DMS153 (cell line): Measurements from ENCODE around the gene LYPD8.
A peak's percentile ranks its signal among the peaks of the same experiment; 100 is the strongest.
"Not testable (repeated sequence)": the region's sequence is repeated elsewhere in the genome, so short reads cannot be mapped to it uniquely, and the experiment has no call there.

Source experiments
- DNase-seq: peaks from one replicate; lab custom pipeline; 2025; lab: John Stamatoyannopoulos, UW

LYPD8 gene

GRCh38 chr1:248755517-248755916 lies at the start of gene LYPD8:
Gene LYPD8, minus strand, starts transcription at chr1:248755759. Its CDS starts 4,678 bp downstream, at chr1:248751081.
- no peak for DNase-seq

- DNase-seq = no peak
These were observed 49.5 kb upstream of the LYPD8 start for GRCh38 chr1:248804771-248805681.

GRCh38 chr1:248803501-248803900 lies 47.9 kb upstream of the LYPD8 start:
- DNase-seq = not testable (repeated sequence)

DNA sequence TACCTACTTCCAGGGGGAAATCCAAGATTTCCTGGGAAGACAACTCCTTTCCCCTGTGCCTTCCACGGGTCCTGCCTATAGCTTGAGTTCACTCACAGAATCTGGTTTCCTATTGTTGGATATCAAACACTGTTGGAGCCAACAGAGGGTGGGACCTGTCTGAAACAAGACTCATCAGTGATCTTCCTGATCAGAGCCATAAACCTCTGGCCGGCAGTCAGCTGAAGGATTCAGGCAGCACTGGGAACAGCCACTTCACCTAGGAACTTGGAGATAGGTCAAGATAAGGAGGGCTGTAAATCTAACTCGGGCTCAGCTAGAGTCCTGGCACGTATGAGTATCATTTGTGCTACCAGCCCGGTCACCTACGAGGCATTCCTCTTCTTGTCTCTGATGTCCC lies 46.9 kb upstream of the LYPD8 start:
- no peak for DNase-seq

GRCh38 chr1:248800459-248800858 lies 44.9 kb upstream of the LYPD8 start:
- DNase-seq = no peak

GRCh38 chr1:248798791-248799190 lies 43.2 kb upstream of the LYPD8 start:
- no peak for DNase-seq

DNA sequence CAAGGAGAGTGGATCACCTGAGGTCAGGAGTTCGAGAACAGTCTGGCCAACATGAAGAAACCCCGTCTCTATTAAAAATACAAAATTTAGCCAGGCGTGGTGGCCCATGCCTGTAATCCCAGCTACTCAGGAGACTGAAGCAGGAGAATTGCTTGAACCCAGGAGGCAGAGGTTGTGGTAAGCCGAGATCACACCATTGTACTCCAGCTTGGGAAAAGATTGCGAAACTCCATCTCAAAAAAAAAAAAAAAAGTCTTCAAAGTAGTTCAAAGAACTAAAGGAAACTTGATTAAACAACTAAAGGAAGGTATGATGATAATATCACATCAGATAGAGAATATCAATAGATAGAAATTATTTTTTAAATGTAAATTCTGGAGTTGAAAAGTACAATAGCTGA lies 39.1 kb upstream of the LYPD8 start:
- not testable (repeated sequence) for DNase-seq

DNA sequence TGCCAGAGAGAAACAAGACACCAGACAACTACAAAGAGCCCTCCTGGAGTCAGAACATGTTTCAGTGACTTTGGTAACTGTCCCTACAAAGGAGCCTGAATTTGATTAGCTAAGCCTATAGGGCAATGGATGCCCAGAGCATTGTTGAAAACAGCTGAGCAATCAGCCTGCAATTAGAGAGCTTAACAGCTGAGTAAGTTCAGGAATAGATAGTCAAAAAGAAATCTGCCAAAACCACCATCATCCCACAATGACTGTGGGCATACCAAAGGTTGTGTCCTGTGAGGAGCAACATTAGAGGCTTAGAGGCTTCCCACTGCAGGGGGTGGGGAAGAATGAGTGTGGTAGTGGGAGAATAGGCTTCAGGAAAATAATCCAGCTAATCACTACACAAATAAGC lies 38.0 kb upstream of the LYPD8 start:
- no peak for DNase-seq

- no peak for DNase-seq
These were observed 36.8 kb upstream of the LYPD8 start for GRCh38 chr1:248792342-248792741.

DNA sequence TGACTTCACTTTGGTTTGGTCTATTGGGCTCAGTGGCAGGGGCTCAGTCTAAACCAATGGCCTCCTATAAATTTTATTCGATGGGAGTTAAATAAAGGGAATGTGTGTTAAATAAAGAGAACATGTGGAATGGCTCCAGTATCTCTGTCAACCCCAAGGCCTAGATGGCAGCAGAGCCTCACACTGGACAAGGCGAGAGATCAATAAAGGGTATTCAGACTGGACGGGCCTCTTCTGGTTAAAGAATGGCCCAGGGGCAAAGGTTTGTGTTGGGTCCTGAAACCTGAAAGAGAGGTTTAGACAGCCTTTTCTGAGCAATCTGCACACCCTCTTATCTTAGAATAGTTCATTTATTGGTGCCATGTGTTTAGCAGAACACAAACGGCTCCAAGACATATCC lies 35.5 kb upstream of the LYPD8 start:
- DNase-seq = no peak

DNA sequence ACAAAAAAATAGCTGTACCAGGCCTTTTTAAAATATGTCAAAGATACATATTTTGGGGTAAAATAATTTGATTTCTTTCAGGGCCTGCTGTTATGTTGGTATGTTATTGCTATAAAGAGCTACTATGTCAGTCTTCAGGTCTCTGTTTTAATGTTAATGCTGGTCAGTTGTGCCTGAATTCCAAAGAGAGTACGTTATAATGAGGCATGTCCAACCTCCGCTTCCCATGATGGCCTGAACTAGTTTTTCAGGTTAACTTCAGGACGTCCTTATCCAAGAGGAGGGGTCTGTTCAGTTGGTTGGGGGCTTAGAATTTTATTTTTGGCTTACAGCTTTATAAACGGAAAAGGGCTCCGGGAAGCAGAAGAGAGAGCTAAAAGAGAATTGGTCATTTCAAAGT lies 34.9 kb upstream of the LYPD8 start:
- no peak for DNase-seq

- not testable (repeated sequence) for DNase-seq
These were observed 33.8 kb upstream of the LYPD8 start for GRCh38 chr1:248789337-248789736.

GRCh38 chr1:248788327-248788726 lies 32.8 kb upstream of the LYPD8 start:
- DNase-seq = peak; percentile 74

DNA sequence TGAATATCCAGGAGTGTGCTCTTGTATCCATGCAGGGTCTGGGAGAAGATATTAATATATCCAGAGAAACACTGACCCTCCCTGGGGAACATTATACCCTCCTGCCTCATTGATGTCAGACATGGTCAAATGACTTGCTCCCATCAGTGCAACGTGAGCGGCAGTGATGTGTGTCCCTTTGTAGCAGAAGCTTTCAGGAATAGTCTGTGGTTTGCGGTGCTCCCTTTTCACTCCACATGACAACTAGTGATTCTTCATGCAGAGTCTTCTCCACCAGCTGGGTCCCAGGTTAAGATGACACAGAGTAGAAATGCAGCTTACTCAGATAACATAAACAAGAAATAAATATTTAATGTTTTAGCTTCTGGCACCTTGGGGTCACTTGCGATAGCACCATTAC lies 31.9 kb upstream of the LYPD8 start:
- no peak for DNase-seq

- DNase-seq = peak; percentile 27
These were observed 30.6 kb upstream of the LYPD8 start for GRCh38 chr1:248786156-248786555.

GRCh38 chr1:248783367-248783766 lies 27.8 kb upstream of the LYPD8 start:
- no peak for DNase-seq

DNA sequence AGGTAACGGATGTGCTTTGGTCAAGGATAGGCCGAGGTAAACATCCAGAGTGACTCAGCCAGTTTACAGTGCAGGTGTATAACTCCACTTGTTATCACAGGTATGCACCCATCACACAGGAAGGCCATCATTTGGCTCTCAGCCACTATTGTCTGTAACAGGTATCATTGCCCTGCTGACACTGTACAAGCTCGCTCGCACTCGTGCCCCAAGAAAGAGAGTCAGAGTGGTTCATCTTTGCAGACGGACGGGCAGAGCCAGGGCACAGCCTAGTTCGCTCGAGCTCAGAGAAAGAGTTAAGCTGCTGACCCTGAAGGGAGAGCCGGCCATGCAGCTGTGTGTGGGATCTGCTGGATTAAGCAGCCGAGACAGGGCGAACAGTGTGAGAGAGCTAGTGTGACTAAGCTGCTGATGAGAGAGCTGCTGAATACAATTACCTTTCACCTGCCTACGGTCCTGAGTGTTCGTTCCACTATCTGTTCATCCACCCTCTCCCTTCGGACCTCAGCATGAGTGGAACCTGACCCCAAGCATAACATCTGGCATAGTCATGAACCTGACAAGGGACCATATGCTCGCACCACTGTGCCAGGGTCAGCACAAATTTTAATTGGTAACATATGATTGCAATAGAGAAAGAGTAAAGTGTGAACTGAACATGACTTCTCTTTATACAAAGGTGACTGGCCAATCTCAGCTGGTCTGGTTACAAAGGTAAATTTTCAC lies 27.0 kb upstream of the LYPD8 start:
- DNase-seq = no peak

GRCh38 chr1:248779350-248779749 lies 23.8 kb upstream of the LYPD8 start:
- DNase-seq = no peak

DNA sequence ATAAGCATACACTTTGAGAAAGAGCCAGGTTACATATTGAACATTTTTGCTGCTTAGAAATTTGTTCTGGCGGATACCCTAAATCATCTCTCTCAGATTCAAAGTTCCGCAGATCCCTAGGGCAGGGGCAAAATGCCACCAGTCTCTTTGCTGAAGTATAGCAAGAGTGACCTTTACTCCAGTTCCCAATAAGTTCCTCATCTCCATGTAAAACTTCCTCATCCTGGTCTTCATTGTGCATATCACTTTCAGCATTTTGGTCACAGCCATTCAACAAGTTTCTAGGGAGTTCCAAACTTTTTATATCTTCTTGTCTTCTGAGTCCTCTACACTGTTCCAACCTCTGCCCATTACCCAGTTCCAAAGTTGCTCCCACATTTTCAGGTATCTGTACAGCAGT lies 23.3 kb upstream of the LYPD8 start:
- no peak for DNase-seq

DNA sequence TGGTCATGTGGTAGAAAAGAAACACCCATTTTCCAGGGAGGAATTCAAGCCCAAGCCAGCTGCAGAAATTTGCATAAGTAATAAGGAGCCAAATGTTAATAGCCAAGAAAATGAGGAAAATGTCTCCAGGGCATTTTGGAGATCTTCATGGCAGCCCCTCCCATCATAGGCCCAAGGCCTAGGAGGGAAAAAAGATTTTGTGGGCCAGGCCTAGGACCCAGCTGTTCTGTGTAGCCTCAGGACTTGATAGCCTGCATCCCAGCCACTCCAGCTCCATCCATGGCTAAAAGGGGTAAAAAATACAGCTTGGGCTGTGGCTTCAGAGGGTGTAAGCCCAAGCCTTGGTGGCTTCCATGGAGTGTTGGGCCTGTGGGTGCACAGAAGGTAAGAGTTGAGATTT lies 21.4 kb upstream of the LYPD8 start:
- no peak for DNase-seq

DNA sequence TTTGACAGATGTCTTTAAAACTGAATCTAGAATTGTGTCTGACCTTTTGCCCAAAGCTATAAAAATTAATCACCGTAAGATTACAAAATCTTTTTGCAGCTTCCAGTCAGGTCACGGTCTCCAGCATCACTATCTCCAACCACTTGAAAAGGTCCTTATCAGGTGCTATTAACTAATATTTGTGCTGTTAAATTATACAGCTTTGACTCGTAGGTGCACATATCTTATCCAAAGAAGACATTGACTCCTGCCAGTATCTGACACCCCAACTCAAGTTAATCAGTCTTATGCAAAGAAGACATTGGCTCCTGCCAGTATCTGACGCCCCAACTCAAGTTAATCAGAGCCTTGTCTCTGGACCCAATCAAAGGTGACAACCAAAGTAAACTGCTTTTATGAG lies 19.9 kb upstream of the LYPD8 start:
- no peak for DNase-seq

GRCh38 chr1:248759644-248760043 lies 4.1 kb upstream of the LYPD8 start:
- no peak for DNase-seq

- no peak for DNase-seq
These were observed 2.8 kb upstream of the LYPD8 start for GRCh38 chr1:248758352-248758751.
